Cortex of kidney (tissue), 1 donor: ENCODE measurements around the gene RPTOR.

Experiments
- DNase-seq: peaks from one replicate; lab custom pipeline; 2025; lab: John Stamatoyannopoulos, UW

Gene RPTOR

GRCh38 chr17:80998748-80999535 is 454.3 kb downstream of the RPTOR start:
- no peak for DNase-seq

GRCh38 chr17:80999536-81000333 is 455.1 kb downstream of the RPTOR start:
- no peak for DNase-seq

- no peak for DNase-seq
These were observed 455.6 kb downstream of the RPTOR start for GRCh38 chr17:81000334-81000630.

GRCh38 chr17:81000631-81001357 is 456.2 kb downstream of the RPTOR start:
- no peak for DNase-seq

- no peak for DNase-seq
These were observed 457.4 kb downstream of the RPTOR start for GRCh38 chr17:81002013-81002384.

GRCh38 chr17:81002409-81003361 is 458.0 kb downstream of the RPTOR start:
- no peak for DNase-seq

- no peak for DNase-seq
These were observed 459.3 kb downstream of the RPTOR start for GRCh38 chr17:81003711-81004475.

GRCh38 chr17:81006891-81007290 is 462.3 kb downstream of the RPTOR start:
- DNase-seq, result no peak

- no peak for DNase-seq
These were observed 463.5 kb downstream of the RPTOR start for GRCh38 chr17:81008140-81008539.

- DNase-seq, result no peak
These were observed 464.5 kb downstream of the RPTOR start for GRCh38 chr17:81009136-81009535.

- no peak for DNase-seq
These were observed 466.3 kb downstream of the RPTOR start for GRCh38 chr17:81010935-81011334.

GRCh38 chr17:81011951-81012350 is 467.3 kb downstream of the RPTOR start:
- DNase-seq, result no peak

- no peak for DNase-seq
These were observed 468.2 kb downstream of the RPTOR start for GRCh38 chr17:81012574-81013447.

- no peak for DNase-seq
These were observed 469.0 kb downstream of the RPTOR start for GRCh38 chr17:81013642-81014041.

GRCh38 chr17:81015136-81015535 is 470.5 kb downstream of the RPTOR start:
- DNase-seq, result no peak
